ENCODE data around the gene RAPH1.

Gene RAPH1

GRCh38 chr2:203453858-203454451, 81.1 kb downstream of the RAPH1 start:
- DNase-seq (ENCODE audit: low read depth, low spot score): peak; percentile 61
- peak; percentile 68 for TF ChIP-seq CTCF (IDR thresholded peaks at IDR 0.05; ENCODE audit: low read depth, low read length)
- in situ Hi-C loops (cut with HindIII; ENCODE audit: low sequenced_read_pairs): no loop called here
- no peak overlapping the region for H3K4me3 ChIP-seq (ENCODE audit: low read depth, low read length)

- H3K4me3 ChIP-seq (ENCODE audit: low read depth, low read length): no peak overlapping the region
- DNase-seq (ENCODE audit: low read depth, low spot score): no peak
- in situ Hi-C loops (cut with HindIII; ENCODE audit: low sequenced_read_pairs): no loop called here
- no peak for TF ChIP-seq CTCF (IDR thresholded peaks at IDR 0.05; ENCODE audit: low read depth, low read length)
Measured at GRCh38 chr2:203451689-203452088, 83.4 kb downstream of the RAPH1 start.

GRCh38 chr2:203451011-203451410, 84.1 kb downstream of the RAPH1 start:
- peak; percentile 59 for DNase-seq (ENCODE audit: low read depth, low spot score)
- no peak for TF ChIP-seq CTCF (IDR thresholded peaks at IDR 0.05; ENCODE audit: low read depth, low read length)
- in situ Hi-C loops (cut with HindIII; ENCODE audit: low sequenced_read_pairs): no loop called here
- H3K4me3 ChIP-seq (ENCODE audit: low read depth, low read length): no peak overlapping the region

GRCh38 chr2:203450561-203450960, 84.5 kb downstream of the RAPH1 start:
- TF ChIP-seq CTCF (IDR thresholded peaks at IDR 0.05; ENCODE audit: low read depth, low read length): no peak
- DNase-seq (ENCODE audit: low read depth, low spot score): no peak
- in situ Hi-C loops (cut with HindIII; ENCODE audit: low sequenced_read_pairs): no loop called here
- H3K4me3 ChIP-seq (ENCODE audit: low read depth, low read length): no peak overlapping the region

GRCh38 chr2:203446780-203447179, 88.3 kb downstream of the RAPH1 start:
- DNase-seq (ENCODE audit: low read depth, low spot score): no peak
- TF ChIP-seq CTCF (IDR thresholded peaks at IDR 0.05; ENCODE audit: low read depth, low read length): no peak
- in situ Hi-C loops (cut with HindIII; ENCODE audit: low sequenced_read_pairs): no loop called here
- no peak overlapping the region for H3K4me3 ChIP-seq (ENCODE audit: low read depth, low read length)

- TF ChIP-seq CTCF (IDR thresholded peaks at IDR 0.05; ENCODE audit: low read depth, low read length): no peak
- H3K4me3 ChIP-seq (ENCODE audit: low read depth, low read length): no peak overlapping the region
- DNase-seq (ENCODE audit: low read depth, low spot score): peak; percentile 79
- in situ Hi-C loops (cut with HindIII; ENCODE audit: low sequenced_read_pairs): no loop called here
Measured at GRCh38 chr2:203446071-203446481, 89.0 kb downstream of the RAPH1 start.

GRCh38 chr2:203444738-203445137, 90.4 kb downstream of the RAPH1 start:
- H3K4me3 ChIP-seq (ENCODE audit: low read depth, low read length): no peak overlapping the region
- no peak for TF ChIP-seq CTCF (IDR thresholded peaks at IDR 0.05; ENCODE audit: low read depth, low read length)
- in situ Hi-C loops (cut with HindIII; ENCODE audit: low sequenced_read_pairs): no loop called here
- DNase-seq (ENCODE audit: low read depth, low spot score): no peak
